Natural killer cell (primary cell): ENCODE measurements around the gene IGF1. TPM values are rescaled to one million over a fixed set of nuclear protein-coding genes. Genes with fewer than 3 reads are reported as not detected.

Source experiments
- ATAC-seq, 3 donors: fragments of 150-1000 bp in 2 of 3; fragments of 200-7000 bp in 1 of 3; cut with Tn5 transposase; 1 replicate in 1 of 3; 2 replicates in 2 of 3; pipeline ENCODE4 v1.10.0; 2021; ENCODE audit warnings: mild to moderate bottlenecking in 2 of 3, moderate library complexity in 2 of 3
- DNase-seq, 2 donors: peaks; one replicate each; pipeline versions ENCODE4 v3.0.0 to v3.0.0-alpha.2; 2013 to 2021; ENCODE audit warnings: mixed read lengths in 1 of 2
- H3K27ac ChIP-seq: one replicate; pipeline ENCODE4 v1.5.1; 2013; ENCODE audit warnings: mild to moderate bottlenecking, low read length
- H3K27me3 ChIP-seq: one replicate; pipeline ENCODE4 v1.6.1; 2013; ENCODE audit warnings: low read length; ENCODE audit not compliant: control insufficient read depth, insufficient read depth
- H3K36me3 ChIP-seq: one replicate; pipeline ENCODE4 v1.6.1; 2013; ENCODE audit warnings: low read length; ENCODE audit not compliant: control insufficient read depth, insufficient read depth
- H3K4me1 ChIP-seq: one replicate; pipeline ENCODE4 v1.6.1; 2013; ENCODE audit warnings: low read length; ENCODE audit not compliant: control insufficient read depth, insufficient read depth
- H3K4me3 ChIP-seq: one replicate; pipeline ENCODE4 v1.5.1; 2013; ENCODE audit warnings: low read length
- H3K9me3 ChIP-seq: one replicate; pipeline ENCODE4 v1.6.1; 2013; ENCODE audit warnings: low read length; ENCODE audit not compliant: control insufficient read depth, insufficient read depth
- H3K27ac Mint-ChIP-seq, 2 donors: one replicate each; pipeline ENCODE4 v1.8.0; 2022; ENCODE audit warnings: mild to moderate bottlenecking in 2 of 2, mixed read lengths in 2 of 2, moderate library complexity in 1 of 2
- H3K27me3 Mint-ChIP-seq, 2 donors: one replicate each; pipeline ENCODE4 v1.8.0; 2022; ENCODE audit warnings: low read depth in 2 of 2, mixed read lengths in 2 of 2
- H3K36me3 Mint-ChIP-seq: one replicate; pipeline ENCODE4 v1.8.0; 2022; ENCODE audit warnings: mixed read lengths
- H3K4me1 Mint-ChIP-seq, 2 donors: one replicate each; pipeline ENCODE4 v1.8.0; 2022; ENCODE audit warnings: mixed read lengths in 2 of 2
- H3K4me3 Mint-ChIP-seq: one replicate; pipeline ENCODE4 v1.8.0; 2022; ENCODE audit warnings: mild to moderate bottlenecking, moderate library complexity, mixed read lengths
- H3K9me3 Mint-ChIP-seq, 2 donors: one replicate each; pipeline ENCODE4 v1.8.0; 2022; ENCODE audit warnings: mixed read lengths in 2 of 2
- WGBS: methylation state at CpG from one replicate; pipeline ENCODE4 v1.1.7; 2013; ENCODE audit warnings: missing lambda C conversion rate; ENCODE audit not compliant: insufficient coverage; 5-methylcytosine and 5-hydroxymethylcytosine counted together
- intact Hi-C: fragments of 100-400 bp; cut with micrococcal nuclease; formaldehyde crosslinking; loops from one replicate; pipeline ENCODE4 v1.14.2; 2022
- total RNA-seq, 4 donors: library from RNA; stranded (reverse); fragments of 120-200 nt in 1 of 4; gene quantifications; one replicate each; pipeline versions ENCODE4 v1.2.3 to v1.2.4, GENCODE V29; 2013 to 2022
- TF ChIP-seq, protein P1 (sequence below): fragments of 200-600 bp; IDR thresholded peaks from one replicate; pipeline ENCODE4 v1.8.0; 2022; ENCODE audit warnings: antibody characterized with exemption

Gene IGF1
- total RNA-seq, 3 donors from 2014 or later (not counting 1 experiment from before 2014, with no cell fraction given) = 0.48 TPM; not detected in 2

- Mint-ChIP-seq H3K9me3 (no peaks in the 10 kb centered on the region), H3K27me3 (no peaks in the 10 kb centered on the region), H3K27ac (no peak overlapping the region), H3K4me1 (no peaks in the 10 kb centered on the region), H3K36me3 (no peaks in the 10 kb centered on the region), H3K4me3 (no peak overlapping the region)
- Histone ChIP-seq H3K27ac (no peak overlapping the region), H3K9me3 (no peaks in the 10 kb centered on the region), H3K36me3 (no peaks in the 10 kb centered on the region), H3K27me3 (no peaks in the 10 kb centered on the region), H3K4me3 (no peak overlapping the region), H3K4me1 (no peaks in the 10 kb centered on the region)
- no peak for ATAC-seq
- DNase-seq = no peak
- intact Hi-C loops = no loop called here
- TF ChIP-seq, protein P1, sequence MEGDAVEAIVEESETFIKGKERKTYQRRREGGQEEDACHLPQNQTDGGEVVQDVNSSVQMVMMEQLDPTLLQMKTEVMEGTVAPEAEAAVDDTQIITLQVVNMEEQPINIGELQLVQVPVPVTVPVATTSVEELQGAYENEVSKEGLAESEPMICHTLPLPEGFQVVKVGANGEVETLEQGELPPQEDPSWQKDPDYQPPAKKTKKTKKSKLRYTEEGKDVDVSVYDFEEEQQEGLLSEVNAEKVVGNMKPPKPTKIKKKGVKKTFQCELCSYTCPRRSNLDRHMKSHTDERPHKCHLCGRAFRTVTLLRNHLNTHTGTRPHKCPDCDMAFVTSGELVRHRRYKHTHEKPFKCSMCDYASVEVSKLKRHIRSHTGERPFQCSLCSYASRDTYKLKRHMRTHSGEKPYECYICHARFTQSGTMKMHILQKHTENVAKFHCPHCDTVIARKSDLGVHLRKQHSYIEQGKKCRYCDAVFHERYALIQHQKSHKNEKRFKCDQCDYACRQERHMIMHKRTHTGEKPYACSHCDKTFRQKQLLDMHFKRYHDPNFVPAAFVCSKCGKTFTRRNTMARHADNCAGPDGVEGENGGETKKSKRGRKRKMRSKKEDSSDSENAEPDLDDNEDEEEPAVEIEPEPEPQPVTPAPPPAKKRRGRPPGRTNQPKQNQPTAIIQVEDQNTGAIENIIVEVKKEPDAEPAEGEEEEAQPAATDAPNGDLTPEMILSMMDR = no peak
- WGBS = 87% methylated on average over 9 of the region's 11 CpGs
Measured at GRCh38 chr12:102439426-102440405, 40.6 kb downstream of the IGF1 start.

- ATAC-seq = no peak
- Histone ChIP-seq H3K4me1 (no peaks in the 10 kb centered on the region), H3K4me3 (no peak overlapping the region), H3K36me3 (no peaks in the 10 kb centered on the region), H3K27ac (no peak overlapping the region), H3K9me3 (no peaks in the 10 kb centered on the region), H3K27me3 (no peaks in the 10 kb centered on the region)
- Mint-ChIP-seq H3K27me3 (no peaks in the 10 kb centered on the region), H3K9me3 (no peaks in the 10 kb centered on the region), H3K27ac (no peak overlapping the region), H3K4me3 (no peak overlapping the region), H3K36me3 (no peaks in the 10 kb centered on the region), H3K4me1 (no peaks in the 10 kb centered on the region)
- DNase-seq = no peak
- intact Hi-C loops = no loop called here
- WGBS = 90% methylated on average over 1 of the region's 2 CpGs
- TF ChIP-seq, protein P1 = no peak
Measured at GRCh38 chr12:102438827-102439210, 41.5 kb downstream of the IGF1 start.

- H3K27ac ChIP-seq = no peak overlapping the region
- DNase-seq = no peak
- no peaks in the 10 kb centered on the region for H3K9me3 Mint-ChIP-seq
Measured at GRCh38 chr12:102438047-102438826, 42.1 kb downstream of the IGF1 start.

More at GRCh38 chr12:102438047-102438826, 42.1 kb downstream of the IGF1 start:
- Mint-ChIP-seq H3K27ac (no peak overlapping the region), H3K27me3 (no peaks in the 10 kb centered on the region), H3K36me3 (no peaks in the 10 kb centered on the region), H3K4me3 (no peak overlapping the region), H3K4me1 (no peaks in the 10 kb centered on the region)
- Histone ChIP-seq H3K4me1 (no peaks in the 10 kb centered on the region), H3K27me3 (no peaks in the 10 kb centered on the region), H3K36me3 (no peaks in the 10 kb centered on the region), H3K4me3 (no peak overlapping the region), H3K9me3 (no peaks in the 10 kb centered on the region)
- 72% methylated on average over 10 of the region's 11 CpGs for WGBS
- no peak for ATAC-seq
- intact Hi-C loops = no loop called here
- TF ChIP-seq, protein P1 = no peak
